Thyroid gland (tissue), 4 donors: ENCODE measurements around the gene FITM1. TPM values are rescaled to one million over a fixed set of nuclear protein-coding genes. Genes with fewer than 3 reads are reported as not detected.
A peak's percentile ranks its signal among the peaks of the same experiment; 100 is the strongest.

Experiments
- DNase-seq, 2 donors: peaks; one replicate each; pipeline ENCODE4 v3.0.0-alpha.2; 2019
- H3K27ac ChIP-seq, 3 donors: fragments of 200-600 bp; sonication (generic); 1 replicate in 2 of 3; 2 replicates in 1 of 3; pipeline ENCODE4 v1.5.1; 2016 to 2019; ENCODE audit warnings: mild to moderate bottlenecking in 1 of 3, moderate library complexity in 1 of 3
- H3K27me3 ChIP-seq: fragments of 200-600 bp; sonication (generic); one replicate; pipeline ENCODE4 v1.5.1; 2019
- H3K36me3 ChIP-seq, 2 donors: fragments of 200-600 bp; sonication (generic); one replicate each; pipeline ENCODE4 v1.5.1; 2016 to 2019
- H3K4me1 ChIP-seq, 2 donors: fragments of 200-600 bp; sonication (generic); one replicate each; pipeline ENCODE4 v1.5.1; 2017 to 2019
- H3K4me3 ChIP-seq, 3 donors: fragments of 200-600 bp; sonication (generic); replicated peaks in 1 of 3; 1 replicate in 2 of 3; 2 replicates in 1 of 3; pipeline ENCODE4 v1.5.1; 2016; ENCODE audit warnings: mild to moderate bottlenecking in 1 of 3
- H3K9me3 ChIP-seq: fragments of 200-600 bp; sonication (generic); one replicate; pipeline ENCODE4 v1.5.1; 2017
- CTCF ChIP-seq, 6 experiments: fragments of 200-600 bp in 3 of 6; fragments of 450-650 bp in 3 of 6; sonication (generic) in 3 of 6; IDR thresholded peaks; one replicate each; pipeline ENCODE4 v1.5.1; 2016 to 2019; ENCODE audit warnings: antibody characterized with exemption in 6 of 6, mild to moderate bottlenecking in 2 of 6, inconsistent platforms in 1 of 6, moderate library complexity in 1 of 6
- POLR2A ChIP-seq, 2 donors: fragments of 450-650 bp; IDR thresholded peaks; one replicate each; pipeline ENCODE4 v1.6.1; 2017; ENCODE audit warnings: antibody characterized with exemption in 2 of 2, mild to moderate bottlenecking in 2 of 2, moderate library complexity in 1 of 2
- WGBS, 2 donors: methylation state at CpG; one replicate each; pipeline ENCODE4 v1.1.5; 2017; 5-methylcytosine and 5-hydroxymethylcytosine counted together
- intact Hi-C: fragments of 100-400 bp; cut with DNase I; formaldehyde crosslinking; loops from one replicate; pipeline ENCODE4 v1.15.1; 2023
- total RNA-seq, 4 donors: library from RNA; depleted of rRNA; stranded (reverse); fragments of >200 nt; gene quantifications; one replicate each; pipeline ENCODE4 v1.2.3, GENCODE V29; 2016

The FITM1 gene
- total RNA-seq, 4 donors from 2014 or later: 0.63 to 3.5 (median 2.7) TPM; not detected in 1

GRCh38 chr14:24151404-24152080, 21.1 kb downstream of the FITM1 start:
- peaks cover 8% of the 10 kb centered on the region in 2 donors for H3K4me1 ChIP-seq
- H3K36me3 ChIP-seq: peaks cover 38 to 47% of the 10 kb centered on the region in 2 donors
- no peaks in the 10 kb centered on the region for H3K9me3 ChIP-seq
- H3K27me3 ChIP-seq: no peaks in the 10 kb centered on the region
- DNase-seq: no peak
- TF ChIP-seq CTCF (IDR thresholded peaks at IDR 0.05) (no peak), POLR2A (IDR thresholded peaks at IDR 0.05) (no peak)
- intact Hi-C loops: no loop called here
- no peak overlapping the region for H3K4me3 ChIP-seq
- H3K27ac ChIP-seq: no peak overlapping the region
- WGBS, 2 donors: 95 to 97% methylated on average over 16 of the region's 16 CpGs

- 91 to 97% methylated on average over 9 to 10 of the region's 10 CpGs for WGBS, 2 donors
- Histone ChIP-seq H3K4me3 (no peak overlapping the region), H3K27ac (no peak overlapping the region), H3K4me1 (no peaks in the 10 kb centered on the region), H3K9me3 (no peaks in the 10 kb centered on the region), H3K27me3 (no peaks in the 10 kb centered on the region), H3K36me3 (peaks cover 49 to 61% of the 10 kb centered on the region in 2 donors)
- TF ChIP-seq POLR2A (IDR thresholded peaks at IDR 0.05) (no peak), CTCF (IDR thresholded peaks at IDR 0.05) (no peak)
- intact Hi-C loops: no loop called here
- no peak for DNase-seq
Observed at GRCh38 chr14:24155100-24155499, 24.6 kb downstream of the FITM1 start.

GRCh38 chr14:24156840-24157239, 26.4 kb downstream of the FITM1 start:
- peaks cover 4 to 10% of the 10 kb centered on the region in 2 donors for H3K4me1 ChIP-seq
- TF ChIP-seq POLR2A (IDR thresholded peaks at IDR 0.05) (no peak), CTCF (IDR thresholded peaks at IDR 0.05) (no peak)
- no peak for DNase-seq
- H3K4me3 ChIP-seq: no peak overlapping the region
- no peak overlapping the region for H3K27ac ChIP-seq
- intact Hi-C loops: no loop called here
- WGBS, 2 donors: 91 to 92% methylated on average over 1 of the region's 1 CpG
- no peaks in the 10 kb centered on the region for H3K9me3 ChIP-seq
- peaks cover 36 to 49% of the 10 kb centered on the region in 2 donors for H3K36me3 ChIP-seq
- H3K27me3 ChIP-seq: no peaks in the 10 kb centered on the region

GRCh38 chr14:24157331-24157730, 26.9 kb downstream of the FITM1 start:
- Histone ChIP-seq H3K4me3 (no peak overlapping the region), H3K4me1 (peaks cover 9 to 14% of the 10 kb centered on the region in 2 donors), H3K36me3 (peaks cover 34 to 46% of the 10 kb centered on the region in 2 donors), H3K9me3 (no peaks in the 10 kb centered on the region), H3K27me3 (no peaks in the 10 kb centered on the region), H3K27ac (no peak overlapping the region)
- TF ChIP-seq POLR2A (IDR thresholded peaks at IDR 0.05): no peak
- TF ChIP-seq CTCF (IDR thresholded peaks at IDR 0.05): no peak
- 91 to 92% methylated on average over 11 to 12 of the region's 12 CpGs for WGBS, 2 donors
- intact Hi-C loops: no loop called here
- no peak for DNase-seq

- peak overlapping the region; percentile 56 to 97 (median 97) for H3K27ac ChIP-seq
- H3K9me3 ChIP-seq: no peaks in the 10 kb centered on the region
- no peaks in the 10 kb centered on the region for H3K27me3 ChIP-seq
- WGBS, 2 donors: 95 to 96% methylated on average over 11 of the region's 11 CpGs
- TF ChIP-seq CTCF (IDR thresholded peaks at IDR 0.05) (no peak), POLR2A (IDR thresholded peaks at IDR 0.05) (no peak)
- H3K4me3 ChIP-seq: no peak overlapping the region
- H3K4me1 ChIP-seq: peaks cover 18 to 27% of the 10 kb centered on the region in 2 donors
- H3K36me3 ChIP-seq: peaks cover 49 to 56% of the 10 kb centered on the region in 2 donors
- intact Hi-C loops: no loop called here
- no peak for DNase-seq
Observed at GRCh38 chr14:24159777-24160498, 29.5 kb downstream of the FITM1 start.
